ENCODE results near the gene SETMAR. TPM values are rescaled to one million over a fixed set of nuclear protein-coding genes. Genes with fewer than 3 reads are reported as not detected.

SETMAR gene
- total and polyA plus RNA-seq, 2 donors (not counting 1 experiment from before 2014, with no cell fraction given) = 4.2 to 7.6 TPM

GRCh38 chr3:4340411-4341335 lies 37.5 kb downstream of the SETMAR start:
- no peak overlapping the region for H2AFZ ChIP-seq (ENCODE audit: insufficient read depth, low read depth, low read length, poor library complexity, severe bottlenecking)
- 29% methylated on average over 2 of the region's 6 CpGs for WGBS (ENCODE audit: insufficient coverage)

More at GRCh38 chr3:4340411-4341335, 37.5 kb downstream of the SETMAR start:
- Histone ChIP-seq H3K27me3 (replicated peaks in 1 of 4; ENCODE audit: control extremely low read depth in 1 of 4, control insufficient read depth in 3 of 4, insufficient read depth in 4 of 4, low read length in 3 of 4) (no peaks in the 10 kb centered on the region), H3K4me3 (ENCODE audit: control extremely low read depth in 1 of 5, extremely low read depth in 1 of 5, insufficient read depth in 1 of 5, low read depth in 2 of 5, low read length in 4 of 5) (no peak overlapping the region), H3K36me3 (replicated peaks in 1 of 2; ENCODE audit: control extremely low read depth in 1 of 2, control insufficient read depth in 1 of 2, extremely low read depth in 1 of 2, insufficient read depth in 2 of 2, low read length in 1 of 2) (peaks cover 0 to 3% of the 10 kb centered on the region in 2 experiments), H3K4me2 (replicated peaks; ENCODE audit: low read depth, low read length, poor library complexity, severe bottlenecking) (no peak overlapping the region), H3K9ac (ENCODE audit: low read length) (no peak overlapping the region), H3K27ac (ENCODE audit: low read length in 2 of 2) (no peak overlapping the region), H4K20me1 (ENCODE audit: control insufficient read depth, insufficient read depth, low read length, poor library complexity, severe bottlenecking) (no peaks in the 10 kb centered on the region), H3K4me1 (ENCODE audit: control insufficient read depth in 2 of 2, insufficient read depth in 2 of 2, low read length in 2 of 2) (no peaks in the 10 kb centered on the region), H3K79me2 (ENCODE audit: control insufficient read depth, insufficient read depth, low read length) (no peaks in the 10 kb centered on the region), H3K9me3 (ENCODE audit: control extremely low read depth in 1 of 3, control insufficient read depth in 2 of 3, insufficient read depth in 1 of 3, low read length in 2 of 3) (no peaks in the 10 kb centered on the region)
- ATAC-seq (ENCODE audit: low read depth) = no peak
- H3K27ac Mint-ChIP-seq = no peak overlapping the region
- H3K27me3 Mint-ChIP-seq = no peaks in the 10 kb centered on the region
- H3K9me3 Mint-ChIP-seq (ENCODE audit: insufficient read depth) = no peaks in the 10 kb centered on the region
- POLR2A ChIA-PET = no interaction called here
- H3K4me3 Mint-ChIP-seq = no peak overlapping the region
- TF ChIP-seq CTCF (IDR thresholded peaks at IDR 0.05) (no peak), EZH2 (IDR thresholded peaks at IDR 0.05; ENCODE audit: borderline replicate concordance, insufficient read depth, low read depth, low read length, poor library complexity, severe bottlenecking) (no peak)
- no peaks in the 10 kb centered on the region for H3K4me1 Mint-ChIP-seq
- no peak for DNase-seq
- intact Hi-C loops (cut with micrococcal nuclease) = no loop called here
- CTCF ChIA-PET = interaction anchor here (6.3 kb wide), 1 partner anchor 10 kb away, joined by 33 read pairs; no protein-coding TSS in a partner anchor
